Measurements from ENCODE around the gene TPBGL. TPM values are rescaled to one million over a fixed set of nuclear protein-coding genes. Genes with fewer than 3 reads are reported as not detected.
A peak's percentile ranks its signal among the peaks of the same experiment; 100 is the strongest.
"Not testable (repeated sequence)": the region's sequence is repeated elsewhere in the genome, so short reads cannot be mapped to it uniquely, and the experiment has no call there.

The TPBGL gene
- total RNA-seq, 1 donor from 2014 or later: not detected

- Mint-ChIP-seq H3K27me3 (no peaks in the 10 kb centered on the region), H3K4me1 (peaks cover 20% of the 10 kb centered on the region), H3K9me3 (no peaks in the 10 kb centered on the region), H3K27ac (no peak overlapping the region), H3K4me3 (no peak overlapping the region), H3K36me3 (ENCODE audit: low read depth) (no peaks in the 10 kb centered on the region)
- ChIA-PET POLR2A (no interaction called here), CTCF (interaction anchor here (1.7 to 3.5 kb wide), 3 partner anchors 8 to 131 kb away, joined by 6 to 36 read pairs (median 17); no protein-coding TSS in a partner anchor)
- ATAC-seq (ENCODE audit: low read depth) (no peak), DNase-seq (no peak)
- no peak for TF ChIP-seq CTCF (IDR thresholded peaks at IDR 0.05)
- intact Hi-C loops (cut with micrococcal nuclease): no loop called here
Measured at GRCh38 chr11:75272391-75272790, 31.8 kb downstream of the TPBGL start.

- no peaks in the 10 kb centered on the region for H3K27me3 Mint-ChIP-seq
- intact Hi-C loops (cut with micrococcal nuclease): no loop called here
- no peak for ATAC-seq (ENCODE audit: low read depth)
- H3K27ac Mint-ChIP-seq: no peak overlapping the region
- DNase-seq: no peak
- H3K4me1 Mint-ChIP-seq: peaks cover 22% of the 10 kb centered on the region
- H3K36me3 Mint-ChIP-seq (ENCODE audit: low read depth): no peaks in the 10 kb centered on the region
- ChIA-PET CTCF (interaction anchor here (1.7 to 3.5 kb wide), 3 partner anchors 8 to 131 kb away, joined by 6 to 36 read pairs (median 17); no protein-coding TSS in a partner anchor), POLR2A (no interaction called here)
- H3K4me3 Mint-ChIP-seq: no peak overlapping the region
- TF ChIP-seq CTCF (IDR thresholded peaks at IDR 0.05): no peak
- no peaks in the 10 kb centered on the region for H3K9me3 Mint-ChIP-seq
Measured at GRCh38 chr11:75272821-75273301, 32.3 kb downstream of the TPBGL start.

- no peak for DNase-seq
- Mint-ChIP-seq H3K4me1 (peaks cover 22% of the 10 kb centered on the region), H3K4me3 (no peak overlapping the region), H3K36me3 (ENCODE audit: low read depth) (no peaks in the 10 kb centered on the region), H3K27ac (no peak overlapping the region), H3K27me3 (no peaks in the 10 kb centered on the region), H3K9me3 (no peaks in the 10 kb centered on the region)
- intact Hi-C loops (cut with micrococcal nuclease): no loop called here
- TF ChIP-seq CTCF (IDR thresholded peaks at IDR 0.05): no peak
- CTCF ChIA-PET: interaction anchor here (0.6 to 1.7 kb wide), 3 partner anchors 25 to 110 kb away, joined by 3 to 6 read pairs (median 3); no protein-coding TSS in a partner anchor
- ATAC-seq (ENCODE audit: low read depth): no peak
- POLR2A ChIA-PET: no interaction called here
Measured at GRCh38 chr11:75273411-75274391, 33.1 kb downstream of the TPBGL start.

DNA sequence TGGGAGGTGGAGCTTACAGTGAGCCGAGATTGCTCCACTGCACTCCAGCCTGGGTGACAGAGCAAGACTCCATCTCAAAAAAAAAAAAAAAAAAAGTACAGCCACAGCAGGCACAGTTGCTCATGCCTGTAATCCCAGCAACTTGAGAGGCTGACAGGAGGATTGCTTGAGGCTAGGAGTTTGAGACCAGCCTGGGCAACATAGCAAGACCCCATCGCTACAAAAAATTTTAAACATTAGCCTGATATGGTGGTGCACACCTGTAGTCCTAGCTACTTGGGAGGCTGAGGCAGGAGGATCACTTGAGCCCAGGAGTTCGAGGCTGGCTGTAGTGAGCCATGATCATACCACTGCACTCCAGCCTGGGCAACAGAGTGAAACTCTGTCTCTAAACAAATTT lies 34.1 kb downstream of the TPBGL start:
- H3K9me3 Mint-ChIP-seq; H3K27me3 Mint-ChIP-seq; POLR2A ChIA-PET; ATAC-seq (ENCODE audit: low read depth); H3K36me3 Mint-ChIP-seq (ENCODE audit: low read depth); intact Hi-C loops (cut with micrococcal nuclease); DNase-seq; H3K27ac Mint-ChIP-seq; H3K4me3 Mint-ChIP-seq: not testable (repeated sequence)
- CTCF ChIA-PET: interaction anchor here (0.8 to 9.2 kb wide), 4 partner anchors 26 to 345 kb away, joined by 3 to 177 read pairs (median 5); no protein-coding TSS in a partner anchor
- H3K4me1 Mint-ChIP-seq: peaks cover 22% of the 10 kb centered on the region

GRCh38 chr11:75275581-75275980 lies 35.0 kb downstream of the TPBGL start:
- DNase-seq: no peak
- Mint-ChIP-seq H3K4me3 (peak overlapping the region; percentile 61), H3K27ac (peak overlapping the region; percentile 83), H3K27me3 (no peaks in the 10 kb centered on the region), H3K9me3 (no peaks in the 10 kb centered on the region), H3K36me3 (ENCODE audit: low read depth) (no peaks in the 10 kb centered on the region), H3K4me1 (peaks cover 22% of the 10 kb centered on the region)
- POLR2A ChIA-PET: interaction anchor here (0.6 to 0.9 kb wide), 3 partner anchors 9 to 301 kb away, joined by 3 to 7 read pairs (median 3); no protein-coding TSS in a partner anchor
- intact Hi-C loops (cut with micrococcal nuclease): no loop called here
- TF ChIP-seq CTCF (IDR thresholded peaks at IDR 0.05): no peak
- peak; percentile 71 for ATAC-seq (ENCODE audit: low read depth)
- CTCF ChIA-PET: interaction anchor here (0.8 to 9.2 kb wide), 7 partner anchors 10 to 346 kb away, joined by 3 to 177 read pairs (median 3); no protein-coding TSS in a partner anchor

Data from activated B cell treated with CpG ODN at 0.5 μM for 24 hours (primary cell).